Hepatocyte (in vitro differentiated cells): ENCODE data around the gene KIFC1. TPM values are rescaled to one million over a fixed set of nuclear protein-coding genes. Genes with fewer than 3 reads are reported as not detected.

Experiments used
- DNase-seq: peaks from one replicate; pipeline ENCODE4 v3.0.0-alpha.2; 2016; ENCODE audit warnings: low spot score
- H2AFZ ChIP-seq: fragments of 200-600 bp; sonication (generic); 2 replicates; pipeline ENCODE4 v1.6.0; 2016; ENCODE audit warnings: antibody characterized with exemption, mild to moderate bottlenecking
- H3K27ac ChIP-seq: fragments of 200-600 bp; sonication (generic); 2 replicates; pipeline ENCODE4 v1.5.1; 2016; ENCODE audit warnings: mild to moderate bottlenecking
- H3K27me3 ChIP-seq: fragments of 200-600 bp; sonication (generic); 2 replicates; pipeline ENCODE4 v1.6.1; 2016
- H3K36me3 ChIP-seq: fragments of 200-600 bp; sonication (generic); replicated peaks from 2 replicates; pipeline ENCODE4 v1.5.1; 2016; ENCODE audit warnings: low read depth; ENCODE audit not compliant: insufficient read depth
- H3K4me1 ChIP-seq: fragments of 200-600 bp; sonication (generic); 2 replicates; pipeline ENCODE4 v1.5.1; 2016; ENCODE audit warnings: mild to moderate bottlenecking, moderate library complexity; ENCODE audit not compliant: insufficient read depth
- H3K4me2 ChIP-seq: fragments of 200-600 bp; sonication (generic); 2 replicates; pipeline ENCODE4 v1.6.0; 2016
- H3K4me3 ChIP-seq: fragments of 200-600 bp; sonication (generic); 2 replicates; pipeline ENCODE4 v1.5.1; 2016; ENCODE audit warnings: mild to moderate bottlenecking
- H3K79me2 ChIP-seq: fragments of 200-600 bp; sonication (generic); 2 replicates; pipeline ENCODE4 v1.6.0; 2017; ENCODE audit warnings: mild to moderate bottlenecking
- H3K9me2 ChIP-seq: fragments of 200-600 bp; sonication (generic); replicated peaks from 2 replicates; pipeline ENCODE4 v1.6.0; 2017; ENCODE audit warnings: mild to moderate bottlenecking; ENCODE audit not compliant: insufficient read depth
- H3K9me3 ChIP-seq: fragments of 200-600 bp; sonication (generic); 2 replicates; pipeline ENCODE4 v1.5.1; 2016; ENCODE audit warnings: low read depth, mild to moderate bottlenecking
- H4K20me1 ChIP-seq: fragments of 200-600 bp; sonication (generic); 2 replicates; pipeline ENCODE4 v1.6.0; 2016; ENCODE audit warnings: mild to moderate bottlenecking; ENCODE audit not compliant: insufficient read depth, poor library complexity, severe bottlenecking
- EZH2 ChIP-seq: fragments of 200-600 bp; sonication (generic); IDR thresholded peaks from 2 replicates; pipeline ENCODE4 v1.6.1; 2016; ENCODE audit warnings: antibody characterized with exemption, mild to moderate bottlenecking, borderline replicate concordance
- EZH2phosphoT487 ChIP-seq: fragments of 200-600 bp; sonication (generic); IDR thresholded peaks from one replicate; pipeline ENCODE4 v1.6.1; 2018; ENCODE audit warnings: antibody characterized with exemption, mild to moderate bottlenecking, low read depth, moderate library complexity; ENCODE audit not compliant: unreplicated experiment, severe bottlenecking
- whole genome bisulfite sequencing: methylation state at CpG from one replicate; pipeline ENCODE4 v1.1.6; 2016; ENCODE audit warnings: low lambda C conversion rate; ENCODE audit errors: missing lambda C conversion rate; 5-methylcytosine and 5-hydroxymethylcytosine counted together
- polyA plus RNA-seq: library from polyadenylated mRNA; unstranded; fragments of >200 nt; fragmentation: Nextera tagmentation; extraction: Ambion mirVana; gene quantifications from 2 replicates; pipeline ENCODE4 v1.2.1, GENCODE V29; 2016
- total RNA-seq: library from RNA; depleted of rRNA; stranded (reverse); fragments of >200 nt; gene quantifications from 2 replicates; pipeline ENCODE4 v1.2.3, GENCODE V29; 2014
- TF ChIP-seq, protein P1 (sequence below): fragments of 200-600 bp; sonication (generic); IDR thresholded peaks from 2 replicates; pipeline ENCODE4 v1.5.1; 2016; ENCODE audit warnings: antibody characterized with exemption, mild to moderate bottlenecking; ENCODE audit not compliant: poor library complexity

The KIFC1 gene
- total and polyA plus RNA-seq, 2 experiments from 2014 or later, result 6.1 to 12.7 TPM

DNA sequence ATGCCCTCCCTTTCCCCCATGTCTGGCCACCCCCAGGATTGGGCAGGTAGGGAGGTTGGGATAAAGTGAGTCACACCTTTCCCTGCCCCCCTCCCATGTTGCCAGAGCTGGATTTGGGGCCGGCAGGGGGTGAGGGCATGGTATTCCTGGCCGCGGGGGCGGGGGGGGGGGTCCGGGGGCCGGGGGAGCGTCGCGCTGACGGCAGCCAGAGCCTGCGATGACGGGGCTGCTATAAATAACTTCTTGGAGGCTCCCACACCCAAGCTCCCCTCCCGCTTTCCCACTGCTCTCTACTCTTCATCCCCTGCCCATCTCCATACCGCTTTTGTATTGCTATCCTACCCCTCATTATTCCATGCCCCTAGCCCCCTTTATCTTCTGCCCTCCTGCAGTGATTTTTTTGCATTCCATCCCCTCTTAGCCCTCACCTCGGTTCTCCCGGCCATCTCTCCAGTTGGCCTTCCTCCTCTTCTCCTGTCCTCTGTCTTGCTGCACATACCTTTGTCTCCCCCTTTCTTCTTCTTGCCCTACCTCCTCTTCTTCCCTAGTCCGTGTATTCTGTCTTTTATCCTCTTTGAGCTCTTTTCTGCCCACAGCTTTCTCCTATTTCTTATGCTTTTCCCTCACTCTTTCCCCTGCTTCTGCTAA is 42.0 kb downstream of the KIFC1 start:
- 32% methylated on average over 6 of the region's 17 CpGs for WGBS
- H3K27ac ChIP-seq, result peak overlapping the region; percentile 37
- no peaks in the 10 kb centered on the region for H3K9me3 ChIP-seq
- peak overlapping the region; percentile 51 for H3K4me2 ChIP-seq
- peaks cover 28% of the 10 kb centered on the region for H3K4me1 ChIP-seq
- no peak for TF ChIP-seq EZH2
- TF ChIP-seq, protein P1, sequence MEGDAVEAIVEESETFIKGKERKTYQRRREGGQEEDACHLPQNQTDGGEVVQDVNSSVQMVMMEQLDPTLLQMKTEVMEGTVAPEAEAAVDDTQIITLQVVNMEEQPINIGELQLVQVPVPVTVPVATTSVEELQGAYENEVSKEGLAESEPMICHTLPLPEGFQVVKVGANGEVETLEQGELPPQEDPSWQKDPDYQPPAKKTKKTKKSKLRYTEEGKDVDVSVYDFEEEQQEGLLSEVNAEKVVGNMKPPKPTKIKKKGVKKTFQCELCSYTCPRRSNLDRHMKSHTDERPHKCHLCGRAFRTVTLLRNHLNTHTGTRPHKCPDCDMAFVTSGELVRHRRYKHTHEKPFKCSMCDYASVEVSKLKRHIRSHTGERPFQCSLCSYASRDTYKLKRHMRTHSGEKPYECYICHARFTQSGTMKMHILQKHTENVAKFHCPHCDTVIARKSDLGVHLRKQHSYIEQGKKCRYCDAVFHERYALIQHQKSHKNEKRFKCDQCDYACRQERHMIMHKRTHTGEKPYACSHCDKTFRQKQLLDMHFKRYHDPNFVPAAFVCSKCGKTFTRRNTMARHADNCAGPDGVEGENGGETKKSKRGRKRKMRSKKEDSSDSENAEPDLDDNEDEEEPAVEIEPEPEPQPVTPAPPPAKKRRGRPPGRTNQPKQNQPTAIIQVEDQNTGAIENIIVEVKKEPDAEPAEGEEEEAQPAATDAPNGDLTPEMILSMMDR, result no peak
- TF ChIP-seq EZH2phosphoT487, result no peak
- DNase-seq, result peak; percentile 73
- H3K4me3 ChIP-seq, result no peak overlapping the region
- no peak overlapping the region for H2AFZ ChIP-seq
- H3K9me2 ChIP-seq, result no peaks in the 10 kb centered on the region
- H3K36me3 ChIP-seq, result no peaks in the 10 kb centered on the region
- no peaks in the 10 kb centered on the region for H4K20me1 ChIP-seq
- peaks cover 31% of the 10 kb centered on the region for H3K79me2 ChIP-seq
- no peaks in the 10 kb centered on the region for H3K27me3 ChIP-seq

DNA sequence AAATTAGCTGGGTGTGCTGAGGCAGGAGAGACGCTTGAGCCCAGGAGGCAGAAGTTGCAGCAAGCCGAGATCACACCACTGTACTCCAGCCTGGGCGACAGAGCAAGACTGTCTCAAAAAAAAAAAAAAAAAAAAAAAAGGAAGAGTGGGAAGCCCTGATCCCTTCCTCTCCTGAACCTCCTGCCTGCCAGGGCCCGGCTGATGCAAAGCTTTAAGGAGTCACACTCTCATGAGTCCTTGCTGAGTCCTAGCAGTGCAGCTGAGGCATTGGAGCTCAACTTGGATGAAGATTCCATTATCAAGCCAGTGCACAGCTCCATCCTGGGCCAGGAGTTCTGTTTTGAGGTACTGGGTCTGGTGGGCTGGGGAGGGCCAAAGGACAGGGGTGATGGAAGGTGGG is 43.3 kb downstream of the KIFC1 start:
- no peak overlapping the region for H2AFZ ChIP-seq
- no peaks in the 10 kb centered on the region for H3K9me2 ChIP-seq
- no peaks in the 10 kb centered on the region for H3K36me3 ChIP-seq
- no peaks in the 10 kb centered on the region for H4K20me1 ChIP-seq
- H3K4me1 ChIP-seq, result peaks cover 20% of the 10 kb centered on the region
- peaks cover 20% of the 10 kb centered on the region for H3K79me2 ChIP-seq
- no peak overlapping the region for H3K4me2 ChIP-seq
- no peak for DNase-seq
- 97% methylated on average over 4 of the region's 4 CpGs for WGBS
- H3K4me3 ChIP-seq, result no peak overlapping the region
- TF ChIP-seq, protein P1, result no peak
- TF ChIP-seq EZH2phosphoT487, result no peak
- TF ChIP-seq EZH2, result no peak
- no peaks in the 10 kb centered on the region for H3K27me3 ChIP-seq
- H3K9me3 ChIP-seq, result no peaks in the 10 kb centered on the region
- no peak overlapping the region for H3K27ac ChIP-seq

DNA sequence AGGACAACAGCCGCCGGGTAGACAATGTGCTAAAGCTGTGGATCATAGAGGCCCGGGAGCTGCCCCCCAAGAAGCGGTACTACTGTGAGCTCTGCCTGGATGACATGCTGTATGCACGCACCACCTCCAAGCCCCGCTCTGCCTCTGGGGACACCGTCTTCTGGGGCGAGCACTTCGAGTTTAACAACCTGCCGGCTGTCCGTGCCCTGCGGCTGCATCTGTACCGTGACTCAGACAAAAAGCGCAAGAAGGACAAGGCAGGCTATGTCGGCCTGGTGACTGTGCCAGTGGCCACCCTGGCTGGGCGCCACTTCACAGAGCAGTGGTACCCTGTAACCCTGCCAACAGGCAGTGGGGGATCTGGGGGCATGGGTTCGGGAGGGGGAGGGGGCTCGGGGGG is 46.0 kb downstream of the KIFC1 start:
- H3K4me2 ChIP-seq, result no peak overlapping the region
- H3K27ac ChIP-seq, result no peak overlapping the region
- no peaks in the 10 kb centered on the region for H3K36me3 ChIP-seq
- peaks cover 4% of the 10 kb centered on the region for H3K79me2 ChIP-seq
- TF ChIP-seq, protein P1, result no peak
- TF ChIP-seq EZH2, result no peak
- H3K27me3 ChIP-seq, result no peaks in the 10 kb centered on the region
- WGBS, result over 99% methylated on average over 16 of the region's 18 CpGs
- no peaks in the 10 kb centered on the region for H3K9me3 ChIP-seq
- H4K20me1 ChIP-seq, result no peaks in the 10 kb centered on the region
- H3K4me1 ChIP-seq, result peaks cover 7% of the 10 kb centered on the region
- no peak for DNase-seq
- no peak overlapping the region for H3K4me3 ChIP-seq
- H2AFZ ChIP-seq, result no peak overlapping the region
- H3K9me2 ChIP-seq, result no peaks in the 10 kb centered on the region

DNA sequence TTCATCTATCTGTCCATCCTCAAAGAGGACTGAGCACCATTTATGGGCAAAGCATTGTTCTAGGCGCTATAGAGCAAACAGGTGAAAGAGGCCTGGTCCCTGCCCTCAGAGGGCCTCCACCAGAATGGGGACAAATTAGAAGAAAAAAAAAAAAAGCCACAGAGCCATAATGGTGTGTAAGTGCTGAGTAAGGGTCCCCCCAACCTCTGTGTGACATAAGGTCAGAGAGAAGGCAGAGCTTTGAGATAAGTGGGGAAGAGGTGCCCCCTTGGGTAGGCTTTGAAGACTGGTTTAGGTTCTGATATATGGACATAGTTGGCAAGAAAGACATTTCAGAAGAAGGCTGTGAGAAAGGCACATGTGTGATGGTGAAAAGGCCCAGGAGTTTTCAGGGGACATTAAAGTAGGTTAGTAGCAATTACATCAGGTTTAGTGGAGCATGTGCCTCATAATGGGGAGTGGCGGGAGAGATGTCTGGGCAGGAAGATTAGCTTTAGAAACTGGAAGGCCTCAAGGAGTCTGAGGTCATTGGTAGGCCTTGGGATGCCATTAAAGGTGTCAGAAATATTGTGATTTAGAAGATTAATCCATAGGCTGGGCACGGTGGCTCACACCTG is 47.5 kb downstream of the KIFC1 start:
- Histone ChIP-seq H3K79me2 (peaks cover 3% of the 10 kb centered on the region), H3K27me3 (no peaks in the 10 kb centered on the region), H3K9me2 (no peaks in the 10 kb centered on the region), H2AFZ (no peak overlapping the region), H3K4me2 (no peak overlapping the region), H3K27ac (no peak overlapping the region), H3K36me3 (no peaks in the 10 kb centered on the region), H3K4me1 (peaks cover 2% of the 10 kb centered on the region), H4K20me1 (no peaks in the 10 kb centered on the region), H3K9me3 (no peaks in the 10 kb centered on the region), H3K4me3 (no peak overlapping the region)
- no peak for DNase-seq
- WGBS, result 97% methylated on average over 3 of the region's 3 CpGs
- TF ChIP-seq EZH2phosphoT487, result no peak
- TF ChIP-seq, protein P1, result no peak
- no peak for TF ChIP-seq EZH2
